Ishikawa (cell line): Measurements from ENCODE around the gene TMA7.

Experiments
- CEBPB ChIP-seq: IDR thresholded peaks from 2 replicates; pipeline ENCODE4 v1.6.1; 2012
- CREB1 ChIP-seq: IDR thresholded peaks from 2 replicates; pipeline ENCODE4 v1.6.1; 2012; ENCODE audit warnings: low read depth
- EGR1 ChIP-seq: IDR thresholded peaks from 2 replicates; pipeline ENCODE4 v1.6.1; 2012
- EP300 ChIP-seq: IDR thresholded peaks from 2 replicates; pipeline ENCODE4 v1.6.1; 2012; ENCODE audit warnings: borderline replicate concordance
- FOXM1 ChIP-seq: IDR thresholded peaks from 2 replicates; pipeline ENCODE4 v1.6.1; 2012; ENCODE audit warnings: low read depth, borderline replicate concordance
- MAX ChIP-seq: IDR thresholded peaks from 2 replicates; pipeline ENCODE4 v1.6.1; 2012
- NFIC ChIP-seq: IDR thresholded peaks from 2 replicates; pipeline ENCODE4 v1.6.1; 2012
- RAD21 ChIP-seq: IDR thresholded peaks from 2 replicates; pipeline ENCODE4 v1.6.1; 2012; ENCODE audit warnings: low read depth
- REST ChIP-seq: IDR thresholded peaks from 2 replicates; pipeline ENCODE4 v1.6.1; 2012; ENCODE audit warnings: low read depth, mild to moderate bottlenecking
- TAF1 ChIP-seq: IDR thresholded peaks from 2 replicates; pipeline ENCODE4 v1.6.1; 2012; ENCODE audit warnings: low read depth, mild to moderate bottlenecking
- TCF12 ChIP-seq: IDR thresholded peaks from 2 replicates; pipeline ENCODE4 v1.6.1; 2012; ENCODE audit warnings: low read depth
- TEAD4 ChIP-seq: IDR thresholded peaks from 2 replicates; pipeline ENCODE4 v1.6.1; 2012
- USF1 ChIP-seq: IDR thresholded peaks from 2 replicates; pipeline ENCODE4 v1.6.1; 2012
- YY1 ChIP-seq: IDR thresholded peaks from 2 replicates; pipeline ENCODE4 v1.6.1; 2012; ENCODE audit warnings: low read depth
- ZBTB7A ChIP-seq: IDR thresholded peaks from 2 replicates; pipeline ENCODE4 v1.6.1; 2012; ENCODE audit warnings: low read depth

TMA7 gene

GRCh38 chr3:48432411-48433371 is 7.4 kb upstream of the TMA7 start:
- TF ChIP-seq YY1 (no peak), FOXM1 (no peak), TEAD4 (no peak), TCF12 (no peak), USF1 (no peak), REST (no peak), ZBTB7A (no peak)

- TF ChIP-seq USF1 (peak; percentile 32; the same call in 1 of the 2 replicates), MAX (peak; percentile 66), TCF12 (peak; percentile 77), TAF1 (no peak), CREB1 (no peak), NFIC (peak; percentile 36), EP300 (peak; percentile 59), REST (no peak), ZBTB7A (no peak), YY1 (no peak), RAD21 (peak; percentile 10; the same call in 1 of the 2 replicates), FOXM1 (peak; percentile 65; the same call in 1 of the 2 replicates), EGR1 (peak; percentile 61), TEAD4 (peak; percentile 96)
Measured at GRCh38 chr3:48433472-48434118, 6.5 kb upstream of the TMA7 start.

GRCh38 chr3:48434591-48435222 is 5.3 kb upstream of the TMA7 start:
- TF ChIP-seq TCF12 (no peak), TEAD4 (no peak), FOXM1 (no peak), REST (no peak), CREB1 (no peak), CEBPB (no peak), RAD21 (no peak), USF1 (peak; percentile 92), MAX (peak; percentile 74), NFIC (peak; percentile 55), ZBTB7A (no peak), YY1 (no peak), EP300 (no peak)
